Stimulated activated CD8-positive, alpha-beta memory T cell treated with anti-CD3 and anti-CD28 coated beads, Interleukin-2, amount 100 ng/mL, for 48 hours (primary cell): Measurements from ENCODE around the gene PTPRG.

Source experiments
- DNase-seq, 2 donors: peaks; one replicate each; pipeline ENCODE4 v3.0.0-alpha.2; 2020; ENCODE audit warnings: low read depth in 2 of 2

Gene PTPRG

GRCh38 chr3:61618231-61618630, 56.9 kb downstream of the PTPRG start:
- no peak for DNase-seq

GRCh38 chr3:61618871-61619270, 57.5 kb downstream of the PTPRG start:
- no peak for DNase-seq

GRCh38 chr3:61620073-61620472, 58.7 kb downstream of the PTPRG start:
- no peak for DNase-seq

- no peak for DNase-seq
These were observed 62.9 kb downstream of the PTPRG start for GRCh38 chr3:61624300-61624699.

GRCh38 chr3:61625429-61625828, 64.1 kb downstream of the PTPRG start:
- DNase-seq, result no peak

- DNase-seq, result no peak
These were observed 65.1 kb downstream of the PTPRG start for GRCh38 chr3:61626484-61626883.

GRCh38 chr3:61627768-61628185, 66.4 kb downstream of the PTPRG start:
- no peak for DNase-seq

- DNase-seq, result no peak
These were observed 67.3 kb downstream of the PTPRG start for GRCh38 chr3:61628636-61629035.

- no peak for DNase-seq
These were observed 68.1 kb downstream of the PTPRG start for GRCh38 chr3:61629442-61629841.

GRCh38 chr3:61631108-61631769, 69.9 kb downstream of the PTPRG start:
- no peak for DNase-seq

- DNase-seq, result no peak
These were observed 71.3 kb downstream of the PTPRG start for GRCh38 chr3:61632568-61633175.

- DNase-seq, result no peak
These were observed 73.3 kb downstream of the PTPRG start for GRCh38 chr3:61634678-61635077.

GRCh38 chr3:61637088-61638051, 76.0 kb downstream of the PTPRG start:
- DNase-seq, result no peak

GRCh38 chr3:61638741-61639140, 77.4 kb downstream of the PTPRG start:
- DNase-seq, result no peak

- no peak for DNase-seq
These were observed 78.6 kb downstream of the PTPRG start for GRCh38 chr3:61639991-61640390.

- no peak for DNase-seq
These were observed 83.8 kb downstream of the PTPRG start for GRCh38 chr3:61645148-61645547.

GRCh38 chr3:61646360-61646759, 85.0 kb downstream of the PTPRG start:
- no peak for DNase-seq

- DNase-seq, result no peak
These were observed 85.6 kb downstream of the PTPRG start for GRCh38 chr3:61646851-61647525.

GRCh38 chr3:61648481-61648880, 87.1 kb downstream of the PTPRG start:
- no peak for DNase-seq

GRCh38 chr3:61649381-61650170, 88.2 kb downstream of the PTPRG start:
- no peak for DNase-seq

GRCh38 chr3:61650276-61650675, 88.9 kb downstream of the PTPRG start:
- DNase-seq, result no peak
